Measurements from ENCODE around the gene SLC25A19.

Gene SLC25A19

DNA sequence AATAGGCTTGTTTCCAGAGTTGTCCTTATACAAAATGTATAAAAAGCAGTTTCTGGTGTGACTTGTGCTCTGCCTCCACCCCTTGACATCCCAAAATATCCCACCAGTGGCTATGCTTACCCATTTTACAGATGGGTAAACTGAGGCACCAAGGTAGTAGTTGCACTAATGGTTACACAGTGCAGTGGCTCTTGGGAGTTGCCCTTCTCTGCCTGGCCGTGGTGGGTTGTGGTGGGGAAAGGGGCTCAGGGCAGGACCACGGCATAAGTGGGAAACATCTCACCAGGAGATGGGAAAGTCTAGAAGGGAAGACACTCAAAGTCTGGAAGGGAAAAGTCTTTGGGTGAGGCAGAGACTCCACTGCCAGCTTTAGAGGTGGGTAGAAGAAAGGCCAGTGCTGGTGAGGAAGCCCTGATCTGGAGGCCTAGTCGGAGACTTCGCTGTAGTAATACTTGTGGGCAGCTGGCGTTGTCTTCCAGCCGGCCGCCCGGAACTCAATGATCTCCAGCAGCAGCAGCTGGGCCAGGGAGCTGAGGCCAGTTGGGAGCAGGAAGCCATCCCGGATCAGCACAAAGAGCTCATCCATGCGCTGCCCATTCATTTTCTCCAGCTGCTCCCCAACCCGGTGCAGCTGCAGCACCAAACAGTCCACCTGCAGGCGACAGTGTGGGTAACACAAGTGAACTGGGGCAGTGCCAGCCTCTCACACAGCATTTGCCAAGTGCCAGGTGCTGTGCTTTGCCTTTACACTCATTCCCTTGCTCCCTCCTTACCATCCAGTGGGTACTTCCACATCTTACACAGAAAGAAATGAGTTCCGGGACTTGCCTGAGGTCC, 22.7 kb downstream of the SLC25A19 start:
- no peak for TF ChIP-seq CTCF (IDR thresholded peaks at IDR 0.05; ENCODE audit: low read length)
- no peak for TF ChIP-seq EZH2 (IDR thresholded peaks at IDR 0.05; ENCODE audit: borderline replicate concordance, low read length)
- Histone ChIP-seq H3K9me2 (ENCODE audit: low read depth, low read length) (no peaks in the 10 kb centered on the region), H3K79me2 (ENCODE audit: insufficient read depth, low read length) (peaks cover 7% of the 10 kb centered on the region), H3K9me3 (ENCODE audit: low read length) (no peaks in the 10 kb centered on the region), H3K4me3 (ENCODE audit: low read depth, low read length, poor library complexity, severe bottlenecking) (no peak overlapping the region), H3K4me1 (ENCODE audit: insufficient read depth, low read length, severe bottlenecking) (peaks cover 43% of the 10 kb centered on the region), H3F3A (ENCODE audit: insufficient read depth, low read length) (peaks cover 5% of the 10 kb centered on the region; the same call in 1 of the 2 replicates), H3K36me3 (ENCODE audit: insufficient read depth, low read length) (peaks cover 39% of the 10 kb centered on the region), H3K27ac (ENCODE audit: low read depth, low read length, poor library complexity, severe bottlenecking) (no peak overlapping the region), H3K27me3 (ENCODE audit: insufficient read depth, low read length) (no peaks in the 10 kb centered on the region), H3K9ac (ENCODE audit: low read length) (no peak overlapping the region), H3K4me2 (ENCODE audit: low read length) (no peak overlapping the region), H4K20me1 (ENCODE audit: insufficient read depth, low read length) (no peaks in the 10 kb centered on the region), H2AFZ (ENCODE audit: low read length) (no peak overlapping the region)

DNA sequence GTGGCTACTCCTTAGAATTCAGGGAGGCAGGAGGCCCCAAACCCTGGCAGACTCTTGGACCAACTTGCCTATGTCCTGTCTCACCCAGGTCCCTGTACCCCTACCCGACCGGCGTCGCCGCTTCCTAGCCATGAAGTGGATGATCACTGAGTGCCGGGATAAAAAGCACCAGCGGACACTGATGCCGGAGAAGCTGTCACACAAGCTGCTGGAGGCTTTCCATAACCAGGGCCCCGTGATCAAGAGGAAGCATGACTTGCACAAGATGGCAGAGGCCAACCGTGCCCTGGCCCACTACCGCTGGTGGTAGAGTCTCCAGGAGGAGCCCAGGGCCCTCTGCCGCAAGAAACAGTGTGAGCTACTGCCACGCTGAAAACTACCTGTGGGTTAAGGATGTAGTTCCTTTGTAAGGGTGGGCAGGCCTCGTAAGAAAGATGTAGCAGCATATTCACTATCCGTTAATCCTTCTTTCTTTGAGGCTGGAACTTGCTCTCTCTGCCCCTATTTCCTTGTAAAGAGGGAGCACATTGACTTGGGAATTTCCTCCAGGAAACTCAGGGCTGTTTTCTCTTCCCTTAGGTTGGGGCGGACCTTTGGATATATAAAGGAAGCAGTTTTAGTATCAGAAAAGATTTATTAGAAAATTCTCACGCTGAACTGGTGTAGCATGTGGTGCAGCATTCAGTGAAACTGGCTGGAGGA, 23.5 kb downstream of the SLC25A19 start:
- no peaks in the 10 kb centered on the region for H4K20me1 ChIP-seq (ENCODE audit: insufficient read depth, low read length)
- H2AFZ ChIP-seq (ENCODE audit: low read length), result no peak overlapping the region
- no peaks in the 10 kb centered on the region for H3K27me3 ChIP-seq (ENCODE audit: insufficient read depth, low read length)
- TF ChIP-seq CTCF (IDR thresholded peaks at IDR 0.05; ENCODE audit: low read length) (no peak), EZH2 (IDR thresholded peaks at IDR 0.05; ENCODE audit: borderline replicate concordance, low read length) (no peak)
- H3K9me2 ChIP-seq (ENCODE audit: low read depth, low read length), result no peaks in the 10 kb centered on the region
- no peak overlapping the region for H3K4me2 ChIP-seq (ENCODE audit: low read length)
- peaks cover 10% of the 10 kb centered on the region for H3K79me2 ChIP-seq (ENCODE audit: insufficient read depth, low read length)
- peaks cover 39% of the 10 kb centered on the region for H3K36me3 ChIP-seq (ENCODE audit: insufficient read depth, low read length)
- H3K9ac ChIP-seq (ENCODE audit: low read length), result no peak overlapping the region
- H3K27ac ChIP-seq (ENCODE audit: low read depth, low read length, poor library complexity, severe bottlenecking), result no peak overlapping the region
- peaks cover 43% of the 10 kb centered on the region for H3K4me1 ChIP-seq (ENCODE audit: insufficient read depth, low read length, severe bottlenecking)
- peaks cover 5% of the 10 kb centered on the region; the same call in 1 of the 2 replicates for H3F3A ChIP-seq (ENCODE audit: insufficient read depth, low read length)
- no peak overlapping the region for H3K4me3 ChIP-seq (ENCODE audit: low read depth, low read length, poor library complexity, severe bottlenecking)
- H3K9me3 ChIP-seq (ENCODE audit: low read length), result no peaks in the 10 kb centered on the region

DNA sequence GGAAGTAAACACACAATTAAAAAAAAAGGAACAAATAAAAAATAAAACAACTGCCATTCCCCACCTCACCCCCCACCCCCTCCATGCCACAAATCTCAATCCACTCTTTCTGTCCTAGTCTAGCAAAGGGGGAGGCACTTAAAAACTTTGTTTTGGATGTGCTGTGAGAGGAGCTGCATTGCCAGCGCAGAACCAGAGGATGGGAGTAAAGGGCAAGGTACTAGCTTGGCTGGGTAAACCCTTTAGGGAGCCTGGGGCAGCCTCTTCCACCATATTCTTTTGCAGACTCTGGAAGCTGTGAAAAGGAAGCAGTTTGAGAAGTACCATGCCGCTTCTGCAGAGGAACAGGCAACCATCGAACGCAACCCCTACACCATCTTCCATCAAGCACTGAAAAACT, 26.2 kb downstream of the SLC25A19 start:
- Histone ChIP-seq H3K27me3 (ENCODE audit: insufficient read depth, low read length) (no peaks in the 10 kb centered on the region), H3K9me2 (ENCODE audit: low read depth, low read length) (no peaks in the 10 kb centered on the region), H2AFZ (ENCODE audit: low read length) (no peak overlapping the region), H3K36me3 (ENCODE audit: insufficient read depth, low read length) (peaks cover 39% of the 10 kb centered on the region), H3K4me2 (ENCODE audit: low read length) (peak overlapping the region; percentile 87), H3K9ac (ENCODE audit: low read length) (peak overlapping the region; percentile 89; the same call in 1 of the 2 replicates), H3K4me1 (ENCODE audit: insufficient read depth, low read length, severe bottlenecking) (peaks cover 40% of the 10 kb centered on the region), H4K20me1 (ENCODE audit: insufficient read depth, low read length) (no peaks in the 10 kb centered on the region), H3K4me3 (ENCODE audit: low read depth, low read length, poor library complexity, severe bottlenecking) (peak overlapping the region; percentile 82), H3K27ac (ENCODE audit: low read depth, low read length, poor library complexity, severe bottlenecking) (no peak overlapping the region), H3K79me2 (ENCODE audit: insufficient read depth, low read length) (peaks cover 36% of the 10 kb centered on the region), H3F3A (ENCODE audit: insufficient read depth, low read length) (peaks cover 3% of the 10 kb centered on the region; the same call in 1 of the 2 replicates), H3K9me3 (ENCODE audit: low read length) (no peaks in the 10 kb centered on the region)
- no peak for TF ChIP-seq CTCF (IDR thresholded peaks at IDR 0.05; ENCODE audit: low read length)
- TF ChIP-seq EZH2 (IDR thresholded peaks at IDR 0.05; ENCODE audit: borderline replicate concordance, low read length), result no peak

Data from OCI-LY1 (cell line).